ENCODE data around the gene SDS. TPM values are rescaled to one million over a fixed set of nuclear protein-coding genes. Genes with fewer than 3 reads are reported as not detected.

SDS gene
- total RNA-seq, 2 experiments from 2014 or later = not detected

GRCh38 chr12:113432986-113433385, 29.3 kb upstream of the SDS start:
- Histone ChIP-seq H3K4me2 (ENCODE audit: low read length) (no peak overlapping the region), H3K79me2 (ENCODE audit: insufficient read depth, low read depth, low read length) (no peaks in the 10 kb centered on the region), H3K36me3 (ENCODE audit: insufficient read depth, low read length) (no peaks in the 10 kb centered on the region), H2AFZ (ENCODE audit: low read length) (no peak overlapping the region), H4K20me1 (ENCODE audit: insufficient read depth, low read length) (no peaks in the 10 kb centered on the region), H3K27ac (ENCODE audit: low read depth, low read length, poor library complexity, severe bottlenecking) (no peak overlapping the region), H3K9me2 (ENCODE audit: insufficient read depth, low read length) (no peaks in the 10 kb centered on the region), H3K4me1 (ENCODE audit: insufficient read depth, low read length, poor library complexity, severe bottlenecking) (no peaks in the 10 kb centered on the region), H3K4me3 (ENCODE audit: low read depth, low read length, poor library complexity, severe bottlenecking) (no peak overlapping the region), H3K9me3 (ENCODE audit: low read length) (no peaks in the 10 kb centered on the region)
- TF ChIP-seq EZH2phosphoT487 (IDR thresholded peaks at IDR 0.05; ENCODE audit: borderline replicate concordance, low read depth, low read length) (no peak), CTCF (conservative IDR thresholded peaks at IDR 0.05; ENCODE audit: low read length) (no peak)
- CTCF ChIA-PET (ENCODE audit: unreplicated experiment) = no interaction called here
- POLR2A ChIA-PET = no interaction called here
- DNase-seq (ENCODE audit: low spot score) = no peak
- intact Hi-C loops (cut with micrococcal nuclease; ENCODE audit: unreplicated experiment) = no loop called here
- no TSS peak for BruUV-seq (replicated peaks)

- no peak overlapping the region for H3K27ac ChIP-seq (ENCODE audit: low read depth, low read length, poor library complexity, severe bottlenecking)
- H3K4me3 ChIP-seq (ENCODE audit: low read depth, low read length, poor library complexity, severe bottlenecking) = no peak overlapping the region
- no peaks in the 10 kb centered on the region for H3K79me2 ChIP-seq (ENCODE audit: insufficient read depth, low read depth, low read length)
- H3K36me3 ChIP-seq (ENCODE audit: insufficient read depth, low read length) = no peaks in the 10 kb centered on the region
- ChIA-PET CTCF (ENCODE audit: unreplicated experiment) (no interaction called here), POLR2A (no interaction called here)
- intact Hi-C loops (cut with micrococcal nuclease; ENCODE audit: unreplicated experiment) = no loop called here
- no peak overlapping the region for H3K4me2 ChIP-seq (ENCODE audit: low read length)
- no peaks in the 10 kb centered on the region for H3K9me2 ChIP-seq (ENCODE audit: insufficient read depth, low read length)
- H4K20me1 ChIP-seq (ENCODE audit: insufficient read depth, low read length) = no peaks in the 10 kb centered on the region
- no peak for DNase-seq (ENCODE audit: low spot score)
- no peak for TF ChIP-seq EZH2phosphoT487 (IDR thresholded peaks at IDR 0.05; ENCODE audit: borderline replicate concordance, low read depth, low read length)
- TF ChIP-seq CTCF (conservative IDR thresholded peaks at IDR 0.05; ENCODE audit: low read length) = no peak
- H2AFZ ChIP-seq (ENCODE audit: low read length) = no peak overlapping the region
- BruUV-seq (replicated peaks) = no TSS peak
- peaks cover 14% of the 10 kb centered on the region for H3K4me1 ChIP-seq (ENCODE audit: insufficient read depth, low read length, poor library complexity, severe bottlenecking)
- no peaks in the 10 kb centered on the region for H3K9me3 ChIP-seq (ENCODE audit: low read length)
Observed at GRCh38 chr12:113428482-113428881, 24.8 kb upstream of the SDS start.

GRCh38 chr12:113427882-113428281, 24.2 kb upstream of the SDS start:
- no TSS peak for BruUV-seq (replicated peaks)

More at GRCh38 chr12:113427882-113428281, 24.2 kb upstream of the SDS start:
- Histone ChIP-seq H3K36me3 (ENCODE audit: insufficient read depth, low read length) (no peaks in the 10 kb centered on the region), H3K9me3 (ENCODE audit: low read length) (no peaks in the 10 kb centered on the region), H4K20me1 (ENCODE audit: insufficient read depth, low read length) (no peaks in the 10 kb centered on the region), H3K4me2 (ENCODE audit: low read length) (no peak overlapping the region), H2AFZ (ENCODE audit: low read length) (no peak overlapping the region), H3K4me3 (ENCODE audit: low read depth, low read length, poor library complexity, severe bottlenecking) (no peak overlapping the region), H3K79me2 (ENCODE audit: insufficient read depth, low read depth, low read length) (no peaks in the 10 kb centered on the region), H3K4me1 (ENCODE audit: insufficient read depth, low read length, poor library complexity, severe bottlenecking) (peaks cover 14% of the 10 kb centered on the region), H3K27ac (ENCODE audit: low read depth, low read length, poor library complexity, severe bottlenecking) (no peak overlapping the region), H3K9me2 (ENCODE audit: insufficient read depth, low read length) (no peaks in the 10 kb centered on the region)
- ChIA-PET POLR2A (no interaction called here), CTCF (ENCODE audit: unreplicated experiment) (no interaction called here)
- intact Hi-C loops (cut with micrococcal nuclease; ENCODE audit: unreplicated experiment) = no loop called here
- no peak for DNase-seq (ENCODE audit: low spot score)
- TF ChIP-seq CTCF (conservative IDR thresholded peaks at IDR 0.05; ENCODE audit: low read length) = no peak
- no peak for TF ChIP-seq EZH2phosphoT487 (IDR thresholded peaks at IDR 0.05; ENCODE audit: borderline replicate concordance, low read depth, low read length)
